ENCODE results near the gene MPST.

DNA sequence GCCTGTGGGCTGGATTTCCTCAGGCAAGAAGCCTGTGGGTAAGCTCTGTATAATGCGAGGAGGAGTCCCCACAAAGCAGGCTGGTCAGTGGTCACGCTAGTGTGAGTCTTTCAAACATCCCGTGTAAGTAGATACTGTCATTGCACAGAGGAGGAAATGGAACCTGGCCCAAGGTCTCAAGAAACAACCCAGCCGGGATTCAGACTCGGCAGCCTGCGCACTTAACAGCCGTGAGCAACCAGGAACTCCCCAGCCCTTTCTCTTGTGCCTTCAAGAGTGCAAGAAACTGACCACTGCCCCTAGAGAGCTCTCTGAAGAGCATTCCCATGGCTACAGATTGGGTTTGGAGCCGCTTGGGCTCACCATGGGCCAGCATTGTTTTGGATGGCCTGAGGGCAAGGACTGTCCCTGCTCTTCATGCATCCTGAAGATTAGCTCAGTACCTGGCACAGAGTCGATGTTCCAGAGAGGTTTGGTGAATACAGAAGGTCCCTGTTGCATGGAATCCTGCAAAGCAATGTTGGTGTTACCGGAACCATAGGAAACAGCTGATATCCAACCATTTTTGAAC, 6.0 kb downstream of the MPST start:
- TF ChIP-seq EZH2 (IDR thresholded peaks at IDR 0.05): no peak
- TF ChIP-seq POLR2AphosphoS5 (IDR thresholded peaks at IDR 0.05; ENCODE audit: borderline replicate concordance, low read depth, low read length): no peak
- TF ChIP-seq FOXP2 (optimal IDR thresholded peaks at IDR 0.05; ENCODE audit: control extremely low read depth, extremely low read length, insufficient read depth): no peak

Data from SK-N-MC (cell line).